Heart left ventricle (tissue), 13 donors: ENCODE measurements around the gene WDR18.

Experiments
- POLR2A ChIP-seq, 2 donors: fragments of 450-650 bp; IDR thresholded peaks; one replicate each; pipeline ENCODE4 v1.6.1; 2017; ENCODE audit warnings: antibody characterized with exemption in 2 of 2, mild to moderate bottlenecking in 2 of 2, moderate library complexity in 2 of 2
- TF ChIP-seq, protein P1 (sequence below), 12 donors: fragments of 200-600 bp; sonication (generic) in 4 of 12; IDR thresholded peaks; one replicate each; pipeline versions ENCODE4 v1.5.0 to v1.8.0; 2018 to 2022; ENCODE audit warnings: antibody characterized with exemption in 12 of 12, mild to moderate bottlenecking in 5 of 12
- donor health status: ischemic (EF 13 %, LVEDD 7.1; RV severe dilation, severe dysfunction).
- donor health status: DM: no; HTN: yes; CAD: no.
- donor health status: DM: no; HTN: no; CAD: no.
- donor health status: ischemic (EF 25% LVEDD 6.9; RV normal size, moderate dysfunction).
- donor health status: ischemic (EF 25% LVEDD 5.7; RV mildly dilated, moderate dysfunction).
- donor health status: ischemic (EF 35%, LVEDD 5.7; RV mildly dilated, moderate dysfunction).
- donor health status: nonischemic (EF 11% LVEDD 7.7; RV severe dilation, severe dysfunction).
- donor health status: DM: yes; HTN: yes; CAD: no.
- donor health status: PGD.
- donor health status: ischemic (EF 29% LVEDD 5.4; RV normal size, mild dysfunction).
- donor health status: nonischemic (EF 23%, LVEDD 6.1; RV moderate dilation, normal function).

DNA sequence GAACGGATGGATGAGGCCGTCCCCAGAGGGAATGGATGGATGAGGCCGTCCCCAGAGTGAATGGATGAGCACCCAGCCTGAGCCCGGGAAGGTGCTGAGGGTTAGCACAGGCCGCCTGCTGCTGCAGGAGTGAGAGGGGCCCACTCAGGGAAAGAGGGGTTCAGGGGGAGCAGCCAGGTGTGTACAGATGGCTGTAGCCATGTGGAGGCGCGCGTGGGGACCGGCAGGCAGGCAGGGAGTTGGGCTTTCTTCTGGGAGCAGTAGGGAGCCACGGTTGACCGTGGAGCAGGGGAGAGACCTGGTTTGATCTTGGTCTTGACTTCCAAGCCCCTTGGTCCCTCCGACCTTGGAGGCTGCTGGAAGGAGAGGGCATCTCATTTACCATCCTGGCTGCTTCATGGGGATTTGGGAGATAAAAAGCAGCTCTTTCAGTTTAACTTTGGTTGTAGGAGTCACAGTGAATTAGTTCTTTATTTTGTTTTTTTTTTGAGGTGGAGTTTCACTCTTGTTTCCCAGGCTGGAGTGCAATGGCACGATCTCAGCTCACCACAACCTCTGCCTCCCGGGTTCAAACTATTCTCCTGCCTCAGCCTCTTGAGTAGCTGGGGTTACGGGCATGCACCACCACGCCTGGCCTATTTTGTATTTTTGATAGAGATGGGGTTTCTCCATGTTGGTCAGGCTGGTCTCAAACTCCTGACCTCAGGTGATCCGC is 33.6 kb upstream of the WDR18 start:
- no peak for TF ChIP-seq POLR2A (IDR thresholded peaks at IDR 0.05)
- TF ChIP-seq, protein P1, sequence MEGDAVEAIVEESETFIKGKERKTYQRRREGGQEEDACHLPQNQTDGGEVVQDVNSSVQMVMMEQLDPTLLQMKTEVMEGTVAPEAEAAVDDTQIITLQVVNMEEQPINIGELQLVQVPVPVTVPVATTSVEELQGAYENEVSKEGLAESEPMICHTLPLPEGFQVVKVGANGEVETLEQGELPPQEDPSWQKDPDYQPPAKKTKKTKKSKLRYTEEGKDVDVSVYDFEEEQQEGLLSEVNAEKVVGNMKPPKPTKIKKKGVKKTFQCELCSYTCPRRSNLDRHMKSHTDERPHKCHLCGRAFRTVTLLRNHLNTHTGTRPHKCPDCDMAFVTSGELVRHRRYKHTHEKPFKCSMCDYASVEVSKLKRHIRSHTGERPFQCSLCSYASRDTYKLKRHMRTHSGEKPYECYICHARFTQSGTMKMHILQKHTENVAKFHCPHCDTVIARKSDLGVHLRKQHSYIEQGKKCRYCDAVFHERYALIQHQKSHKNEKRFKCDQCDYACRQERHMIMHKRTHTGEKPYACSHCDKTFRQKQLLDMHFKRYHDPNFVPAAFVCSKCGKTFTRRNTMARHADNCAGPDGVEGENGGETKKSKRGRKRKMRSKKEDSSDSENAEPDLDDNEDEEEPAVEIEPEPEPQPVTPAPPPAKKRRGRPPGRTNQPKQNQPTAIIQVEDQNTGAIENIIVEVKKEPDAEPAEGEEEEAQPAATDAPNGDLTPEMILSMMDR (IDR thresholded peaks at IDR 0.05), result no peak
